ENCODE measurements around the gene PAX5.

Gene PAX5

GRCh38 chr9:36956908-36957307 is 77.2 kb downstream of the PAX5 start:
- DNase-seq, result no peak

- no peak for DNase-seq
These were observed 83.7 kb downstream of the PAX5 start for GRCh38 chr9:36950389-36950788.

- no peak for DNase-seq
These were observed 84.6 kb downstream of the PAX5 start for GRCh38 chr9:36949466-36949865.

GRCh38 chr9:36948051-36948450 is 86.0 kb downstream of the PAX5 start:
- no peak for DNase-seq

- DNase-seq, result no peak
These were observed 87.4 kb downstream of the PAX5 start for GRCh38 chr9:36946653-36947052.

- DNase-seq, result no peak
These were observed 88.1 kb downstream of the PAX5 start for GRCh38 chr9:36945999-36946398.

- DNase-seq, result no peak
These were observed 91.2 kb downstream of the PAX5 start for GRCh38 chr9:36942891-36943290.

GRCh38 chr9:36941441-36941840 is 92.6 kb downstream of the PAX5 start:
- DNase-seq, result no peak

- DNase-seq, result no peak
These were observed 93.2 kb downstream of the PAX5 start for GRCh38 chr9:36940881-36941280.

- DNase-seq, result no peak
These were observed 93.6 kb downstream of the PAX5 start for GRCh38 chr9:36940500-36940853.

- DNase-seq, result no peak
These were observed 94.2 kb downstream of the PAX5 start for GRCh38 chr9:36939655-36940499.

GRCh38 chr9:36939214-36939613 is 94.9 kb downstream of the PAX5 start:
- no peak for DNase-seq

- DNase-seq, result no peak
These were observed 95.5 kb downstream of the PAX5 start for GRCh38 chr9:36938617-36939016.

GRCh38 chr9:36937951-36938350 is 96.1 kb downstream of the PAX5 start:
- no peak for DNase-seq

- no peak for DNase-seq
These were observed 96.7 kb downstream of the PAX5 start for GRCh38 chr9:36937346-36937745.

GRCh38 chr9:36936498-36936831 is 97.6 kb downstream of the PAX5 start:
- DNase-seq, result no peak

GRCh38 chr9:36935768-36936497 is 98.1 kb downstream of the PAX5 start:
- no peak for DNase-seq

- DNase-seq, result no peak
These were observed 98.7 kb downstream of the PAX5 start for GRCh38 chr9:36935332-36935731.

GRCh38 chr9:36934478-36935065 is 99.5 kb downstream of the PAX5 start:
- no peak for DNase-seq

- no peak for DNase-seq
These were observed 100.3 kb downstream of the PAX5 start for GRCh38 chr9:36933676-36934215.

GRCh38 chr9:36932198-36932597 is 101.9 kb downstream of the PAX5 start:
- DNase-seq, result no peak

- DNase-seq, result no peak
These were observed 103.1 kb downstream of the PAX5 start for GRCh38 chr9:36930941-36931340.

GRCh38 chr9:36929350-36929675 is 104.8 kb downstream of the PAX5 start:
- DNase-seq, result no peak

All from retina (tissue), 1 donor.